KOPT-K1 (cell line): ENCODE data around the gene TSPAN19.
"Not testable (repeated sequence)": the region's sequence is repeated elsewhere in the genome, so short reads cannot be mapped to it uniquely, and the experiment has no call there.

Source experiments
- H3K27ac ChIP-seq: fragments of 200-600 bp; sonication (generic); 2 replicates; pipeline ENCODE4 v1.5.1; 2016; ENCODE audit warnings: antibody characterized with exemption, mild to moderate bottlenecking, low read depth, low read length; ENCODE audit not compliant: poor library complexity, severe bottlenecking
- H3K36me3 ChIP-seq: fragments of 200-600 bp; sonication (generic); 2 replicates; pipeline ENCODE4 v1.5.1; 2017; ENCODE audit warnings: antibody characterized with exemption, mild to moderate bottlenecking, low read length, moderate library complexity; ENCODE audit not compliant: insufficient read depth
- H3K9me3 ChIP-seq: fragments of 200-600 bp; sonication (generic); 2 replicates; pipeline ENCODE4 v1.5.1; 2017; ENCODE audit warnings: antibody characterized with exemption, low read length, mild to moderate bottlenecking; ENCODE audit not compliant: insufficient read depth, poor library complexity, severe bottlenecking

Gene TSPAN19

DNA sequence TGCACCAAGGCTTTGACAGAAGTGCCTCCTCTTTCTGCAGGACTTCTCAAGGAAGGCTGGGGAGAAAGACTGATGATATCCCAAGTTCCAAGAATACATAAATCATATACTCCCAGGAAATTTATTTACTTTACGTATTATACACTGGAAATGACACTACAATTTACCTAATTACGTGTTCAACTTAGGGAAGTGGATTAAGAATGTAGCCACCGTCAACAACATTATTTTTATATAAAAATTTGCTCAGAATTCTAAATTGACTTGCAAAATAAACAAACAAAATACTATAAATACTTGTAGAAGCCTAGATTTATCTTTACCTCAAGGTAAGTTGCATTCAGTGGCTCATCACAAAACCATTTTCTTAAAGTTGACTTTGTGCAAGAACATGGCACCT lies 18.9 kb downstream of the TSPAN19 start:
- no peak overlapping the region for H3K27ac ChIP-seq
- H3K9me3 ChIP-seq: no peaks in the 10 kb centered on the region
- no peaks in the 10 kb centered on the region for H3K36me3 ChIP-seq

DNA sequence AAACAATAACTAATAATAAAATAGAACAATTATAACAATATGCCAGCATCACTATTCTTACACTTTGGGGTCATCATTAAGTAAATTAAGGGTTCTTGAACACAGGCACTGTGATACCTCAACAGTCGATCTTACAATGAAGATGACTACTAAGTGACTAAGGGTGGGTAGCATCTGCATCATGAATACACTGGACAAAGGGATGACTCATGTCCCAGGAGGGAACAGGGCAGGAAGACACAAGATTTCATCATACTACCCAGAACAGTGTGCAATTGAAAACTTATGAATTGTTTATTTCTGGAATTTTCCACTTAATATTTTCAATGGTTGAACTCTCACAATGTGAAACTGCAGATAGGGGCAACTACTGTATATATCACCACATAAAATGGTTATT lies 19.7 kb downstream of the TSPAN19 start:
- Histone ChIP-seq H3K27ac (no peak overlapping the region), H3K36me3 (no peaks in the 10 kb centered on the region), H3K9me3 (no peaks in the 10 kb centered on the region)

DNA sequence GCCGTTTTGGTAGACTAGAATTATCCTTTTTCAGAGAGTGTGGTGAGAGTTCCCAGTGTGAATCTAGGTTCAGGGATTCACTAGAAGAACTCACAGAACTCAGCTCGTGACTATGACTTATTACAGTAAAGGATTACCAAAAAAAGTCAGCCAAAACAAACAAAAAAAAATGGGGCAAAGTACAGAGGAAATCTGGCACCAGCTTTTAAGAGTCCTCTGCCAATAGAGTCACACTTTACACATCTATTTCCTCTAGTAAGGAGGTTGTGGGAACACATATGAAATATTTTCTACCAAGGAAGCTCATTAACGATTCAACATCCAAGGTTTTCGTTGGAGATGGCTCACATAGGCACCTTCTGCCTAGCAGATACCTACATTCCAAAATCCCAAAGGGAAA lies 28.2 kb downstream of the TSPAN19 start:
- H3K27ac ChIP-seq: no peak overlapping the region
- H3K36me3 ChIP-seq: no peaks in the 10 kb centered on the region
- no peaks in the 10 kb centered on the region for H3K9me3 ChIP-seq

DNA sequence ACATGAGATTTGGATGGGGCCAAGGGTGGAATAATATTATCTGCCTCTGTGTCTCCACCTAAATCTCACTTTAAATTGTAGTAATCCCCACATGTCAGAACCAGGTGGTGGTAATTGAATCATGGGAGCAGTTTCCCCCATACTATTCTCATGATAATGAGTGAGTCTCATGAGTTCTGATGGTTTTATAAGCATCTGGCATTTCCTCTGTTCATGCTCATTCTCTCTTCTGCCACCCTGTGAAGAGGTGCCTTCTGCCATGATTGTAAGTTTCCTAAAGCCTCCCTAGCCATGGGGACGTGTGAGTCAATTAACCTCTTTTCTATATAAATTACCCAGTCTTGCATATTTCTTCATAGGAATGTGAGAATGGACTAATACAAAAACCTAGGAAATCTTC lies 29.9 kb downstream of the TSPAN19 start:
- no peaks in the 10 kb centered on the region for H3K9me3 ChIP-seq
- peak overlapping the region; percentile 26 for H3K27ac ChIP-seq
- no peaks in the 10 kb centered on the region for H3K36me3 ChIP-seq

DNA sequence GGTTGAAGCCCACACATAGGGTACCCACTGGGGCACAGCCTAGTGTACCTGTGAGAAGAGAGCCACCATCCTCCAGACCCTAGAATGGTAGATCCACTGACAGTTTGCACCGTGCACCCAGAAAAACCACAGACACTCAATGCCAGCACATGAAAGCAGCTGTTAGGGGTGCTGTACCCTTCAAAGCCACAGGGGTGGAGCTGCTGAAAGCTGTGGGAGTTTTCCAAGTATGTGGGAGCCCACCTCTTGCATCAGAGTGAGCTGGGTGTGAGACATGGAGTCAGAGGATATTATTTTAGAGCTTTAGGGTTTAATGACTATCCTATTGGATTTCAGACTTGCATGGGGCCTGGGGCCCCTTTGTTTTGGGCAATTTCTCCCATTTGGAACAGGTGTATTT lies 30.5 kb downstream of the TSPAN19 start:
- no peaks in the 10 kb centered on the region for H3K9me3 ChIP-seq
- peak overlapping the region; percentile 26 for H3K27ac ChIP-seq
- no peaks in the 10 kb centered on the region for H3K36me3 ChIP-seq

DNA sequence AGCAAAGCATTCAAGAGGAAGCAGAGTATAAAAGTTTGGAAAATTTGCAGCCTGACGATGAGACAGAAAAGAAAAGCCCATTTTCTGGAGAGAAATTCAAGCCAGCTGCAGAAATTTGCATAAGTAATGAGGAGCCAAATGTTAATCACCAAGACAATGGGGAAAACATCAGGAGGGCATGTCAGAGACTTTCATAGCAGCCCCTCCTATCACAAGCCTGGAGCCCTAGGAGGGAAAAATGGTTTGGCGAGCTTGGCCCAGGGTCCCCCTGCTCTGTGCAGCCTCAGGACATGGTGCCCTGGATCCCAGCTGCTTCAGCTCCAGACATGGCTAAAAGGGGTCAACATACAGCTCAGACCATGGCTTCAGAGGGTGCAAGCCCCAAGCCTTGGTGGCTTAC lies 31.0 kb downstream of the TSPAN19 start:
- H3K9me3 ChIP-seq, H3K36me3 ChIP-seq: not testable (repeated sequence)
- H3K27ac ChIP-seq: peak overlapping the region; percentile 26

DNA sequence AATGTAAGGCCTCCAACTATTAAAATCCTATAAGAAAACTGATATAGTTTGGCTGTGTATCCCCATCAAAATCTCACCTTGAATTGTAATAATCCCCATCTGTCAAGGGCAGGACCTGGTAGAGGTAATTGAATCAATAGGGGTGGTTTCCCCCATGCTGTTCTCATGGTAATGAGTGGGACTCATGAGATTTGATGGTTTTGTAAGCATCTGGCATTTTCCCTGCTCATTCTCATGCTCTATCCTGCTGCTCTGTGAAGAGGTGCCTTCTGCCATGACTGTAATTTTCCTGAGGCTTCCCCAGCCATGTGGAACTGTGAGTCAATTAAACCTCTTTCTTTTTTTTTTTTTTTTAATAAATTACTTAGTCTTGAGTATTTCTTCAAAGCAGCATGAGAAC lies 31.9 kb downstream of the TSPAN19 start:
- no peaks in the 10 kb centered on the region for H3K9me3 ChIP-seq
- no peak overlapping the region for H3K27ac ChIP-seq
- H3K36me3 ChIP-seq: no peaks in the 10 kb centered on the region

DNA sequence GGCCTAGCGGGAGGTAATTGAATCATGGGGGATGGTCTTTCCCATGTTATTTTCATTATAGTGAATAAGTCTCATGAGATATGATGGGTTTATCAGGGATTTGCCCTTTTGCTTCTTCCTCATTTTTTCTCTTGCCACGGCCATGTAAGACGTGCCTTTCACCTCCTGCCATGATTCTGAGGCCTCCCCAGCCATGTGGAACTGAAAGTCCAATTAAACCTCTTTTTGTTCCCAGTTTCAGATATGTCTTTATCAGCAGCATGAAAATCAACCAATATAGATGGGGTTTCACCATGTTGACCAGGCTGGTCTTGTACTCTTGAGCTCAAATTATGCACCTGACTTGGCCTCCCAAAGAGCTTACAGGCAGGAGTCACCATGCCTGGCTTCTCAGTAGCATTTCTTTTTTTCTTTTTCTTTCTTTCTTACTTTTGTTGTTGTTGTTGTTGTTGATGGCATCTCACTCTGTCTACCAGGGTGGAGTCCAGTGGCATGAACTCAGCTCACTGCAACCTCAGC lies 33.2 kb downstream of the TSPAN19 start:
- Histone ChIP-seq H3K27ac (no peak overlapping the region), H3K36me3 (no peaks in the 10 kb centered on the region), H3K9me3 (no peaks in the 10 kb centered on the region)

DNA sequence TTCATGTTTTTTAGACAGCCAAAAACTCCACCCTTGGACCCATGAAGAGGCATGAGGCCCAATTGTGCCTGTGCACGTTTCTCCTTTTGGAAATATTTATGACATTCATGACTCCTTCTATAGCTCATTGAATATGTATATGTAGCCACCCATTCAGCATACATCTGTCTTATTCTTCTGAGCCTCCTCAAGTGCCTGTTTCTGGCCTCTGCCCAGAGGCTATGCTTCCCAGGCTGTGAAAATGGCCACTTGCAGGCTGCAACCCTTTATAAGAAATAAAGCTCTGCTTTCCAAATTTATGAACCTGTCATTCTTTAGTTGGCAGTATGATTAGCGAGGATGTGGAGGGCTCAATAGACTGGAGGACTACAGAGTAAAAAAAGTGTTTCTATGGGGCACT lies 35.3 kb downstream of the TSPAN19 start:
- Histone ChIP-seq H3K27ac (no peak overlapping the region), H3K36me3 (no peaks in the 10 kb centered on the region), H3K9me3 (no peaks in the 10 kb centered on the region)

DNA sequence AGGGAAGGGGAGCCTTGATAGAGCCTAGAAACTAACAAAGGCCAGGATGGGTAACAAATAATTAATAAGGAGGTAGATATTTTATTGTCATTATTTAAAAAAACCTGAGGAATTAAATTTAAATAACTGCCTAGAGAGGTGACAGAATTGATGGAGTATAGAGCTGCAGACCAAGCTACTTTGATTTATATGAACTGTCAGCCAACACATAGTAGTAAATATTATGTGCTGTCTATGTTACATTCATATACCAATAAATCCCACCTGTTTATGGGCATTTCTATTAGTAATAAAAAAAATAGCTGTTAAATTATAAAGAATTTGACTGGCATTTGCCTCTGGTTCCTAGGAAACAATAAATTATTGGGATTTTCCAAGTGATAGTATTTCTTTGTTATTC lies 37.7 kb downstream of the TSPAN19 start:
- Histone ChIP-seq H3K27ac (no peak overlapping the region), H3K9me3 (no peaks in the 10 kb centered on the region), H3K36me3 (no peaks in the 10 kb centered on the region)

DNA sequence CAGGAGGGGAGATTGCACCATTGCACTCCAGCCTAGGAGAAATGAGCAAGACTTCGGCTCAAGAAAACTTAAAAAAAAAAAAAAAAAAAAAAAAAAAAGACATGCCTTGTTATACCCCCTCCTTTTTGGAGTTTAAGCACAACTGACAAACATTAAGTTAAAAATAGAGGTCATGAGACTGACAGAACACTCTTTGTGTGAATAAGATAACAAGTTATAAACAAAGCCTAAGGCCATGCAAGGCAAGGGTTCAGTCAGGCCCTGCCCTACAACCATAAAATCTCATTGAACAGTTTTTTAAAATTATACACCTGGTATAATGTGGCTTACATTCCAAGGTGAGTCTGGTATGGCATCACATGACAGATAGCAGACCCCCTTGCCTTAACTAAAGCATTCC lies 39.3 kb downstream of the TSPAN19 start:
- H3K27ac ChIP-seq: no peak overlapping the region
- no peaks in the 10 kb centered on the region for H3K36me3 ChIP-seq
- no peaks in the 10 kb centered on the region for H3K9me3 ChIP-seq

DNA sequence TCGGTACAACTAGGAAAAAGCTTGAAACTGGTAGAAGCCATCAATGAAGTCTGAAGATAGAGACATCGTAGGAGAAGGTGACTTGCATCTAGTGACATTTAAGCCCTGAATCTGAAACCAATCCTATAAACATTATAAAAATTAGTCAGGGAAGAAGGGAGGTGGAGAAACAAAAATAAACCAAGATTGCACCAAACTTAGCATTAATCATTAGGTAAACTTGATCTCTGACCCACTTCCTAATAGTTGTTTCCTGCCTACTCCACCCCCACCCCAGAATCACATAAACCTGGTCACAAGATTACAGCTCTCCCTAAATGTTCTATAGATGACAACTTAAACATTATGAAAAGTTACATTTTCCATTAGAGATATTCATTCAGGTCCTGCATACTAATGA lies 40.4 kb downstream of the TSPAN19 start:
- no peaks in the 10 kb centered on the region for H3K36me3 ChIP-seq
- H3K9me3 ChIP-seq: no peaks in the 10 kb centered on the region
- H3K27ac ChIP-seq: no peak overlapping the region

DNA sequence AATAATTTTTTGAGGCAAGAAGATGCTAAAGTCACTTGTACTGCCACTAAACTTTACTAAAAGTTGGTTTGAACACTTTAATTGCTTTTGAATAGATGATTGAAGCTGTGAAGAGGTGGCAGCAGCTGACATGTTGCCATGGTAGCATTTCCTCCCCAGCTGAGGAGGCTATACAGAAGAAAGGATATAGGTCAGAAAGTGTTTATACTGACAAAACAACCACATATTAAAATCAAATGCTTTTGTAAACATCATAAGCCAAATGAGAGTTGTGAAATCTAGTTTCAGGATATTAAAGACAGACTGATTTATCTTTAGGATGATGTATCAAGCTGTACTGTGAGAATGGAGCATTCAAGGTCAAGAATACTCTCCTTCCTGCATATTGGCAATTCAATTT lies 41.7 kb downstream of the TSPAN19 start:
- H3K27ac ChIP-seq: no peak overlapping the region
- no peaks in the 10 kb centered on the region for H3K36me3 ChIP-seq
- H3K9me3 ChIP-seq: no peaks in the 10 kb centered on the region

DNA sequence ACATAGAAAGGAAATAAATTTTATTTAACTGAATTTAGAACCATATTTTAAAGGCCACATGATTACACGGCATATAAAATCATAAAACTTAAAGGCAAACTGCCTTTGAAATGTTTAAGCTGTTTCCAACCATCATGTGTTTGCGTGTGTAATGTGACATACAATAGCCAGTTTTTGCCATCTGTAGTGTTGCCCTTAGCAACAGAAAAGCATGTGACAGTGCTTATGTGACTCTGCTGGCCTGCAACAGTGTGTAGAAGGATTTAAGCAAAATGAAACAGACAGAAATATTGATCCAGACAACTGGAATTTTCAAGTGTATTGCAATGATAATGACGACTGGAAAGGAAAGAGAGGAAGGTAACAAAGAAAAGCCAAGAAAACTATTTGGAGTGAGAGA lies 49.5 kb downstream of the TSPAN19 start:
- Histone ChIP-seq H3K36me3 (no peaks in the 10 kb centered on the region), H3K9me3 (no peaks in the 10 kb centered on the region), H3K27ac (no peak overlapping the region)

DNA sequence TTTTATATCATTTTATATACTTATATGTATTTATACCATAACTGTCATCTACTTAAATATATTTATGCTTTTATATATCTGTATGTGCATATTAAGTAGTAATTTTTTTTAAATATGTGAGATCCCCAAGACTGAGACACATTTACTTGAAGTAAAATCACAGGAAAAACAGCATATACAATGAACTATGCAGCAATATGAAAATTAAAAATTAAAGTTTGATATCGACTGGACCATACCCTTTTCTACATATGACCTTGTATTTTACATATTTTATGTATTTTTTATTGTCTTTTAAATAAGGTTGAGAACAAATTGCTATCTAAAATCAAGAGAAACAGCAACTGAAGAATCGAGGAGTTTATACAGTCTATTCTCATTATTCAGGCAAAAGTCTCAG lies 50.0 kb downstream of the TSPAN19 start:
- no peaks in the 10 kb centered on the region for H3K9me3 ChIP-seq
- H3K27ac ChIP-seq: no peak overlapping the region

DNA sequence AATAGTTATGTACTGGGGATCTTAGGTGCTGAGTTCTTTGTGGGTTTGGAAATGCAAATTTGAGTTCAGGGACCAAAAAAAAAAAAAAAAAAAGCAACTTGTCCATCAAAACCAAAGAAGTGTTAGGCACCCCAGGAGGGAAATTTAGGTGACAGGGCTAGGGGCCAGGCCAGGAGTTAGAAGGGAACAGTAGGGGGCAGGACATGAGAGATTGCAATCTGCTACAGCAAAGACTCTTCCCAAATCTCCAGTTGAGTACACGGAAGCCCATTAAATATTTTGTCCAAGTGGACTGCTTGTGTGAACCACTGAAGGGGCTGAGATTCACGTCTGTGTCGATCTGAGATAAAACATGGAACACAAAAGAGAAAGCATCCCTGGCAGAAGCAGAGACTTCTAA lies 52.8 kb downstream of the TSPAN19 start:
- no peaks in the 10 kb centered on the region for H3K36me3 ChIP-seq
- no peaks in the 10 kb centered on the region for H3K9me3 ChIP-seq
- no peak overlapping the region for H3K27ac ChIP-seq

More for the DNA sequence above, 50.0 kb downstream of the TSPAN19 start:
- H3K36me3 ChIP-seq: no peaks in the 10 kb centered on the region

DNA sequence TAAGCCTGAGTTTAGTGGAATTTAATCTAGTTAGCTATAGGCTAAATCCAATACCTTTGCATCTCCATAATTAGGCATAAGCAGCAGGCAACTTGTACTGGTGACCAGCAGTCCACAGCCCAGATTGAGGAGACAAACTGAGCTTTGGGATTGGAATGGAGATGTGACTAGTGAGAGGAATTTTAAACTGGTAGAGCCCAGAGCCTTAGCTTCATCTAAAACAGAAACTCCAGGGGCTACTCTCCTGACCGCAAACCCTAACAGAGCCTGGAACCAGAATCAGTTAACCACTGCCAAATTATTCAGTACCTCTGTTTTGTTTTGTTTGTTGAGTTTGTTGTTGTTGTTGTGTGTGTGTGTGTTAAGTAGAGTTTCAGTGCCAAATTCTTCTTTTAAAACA lies 53.2 kb downstream of the TSPAN19 start:
- Histone ChIP-seq H3K9me3 (no peaks in the 10 kb centered on the region), H3K27ac (no peak overlapping the region)

More for the DNA sequence above, 53.2 kb downstream of the TSPAN19 start:
- no peaks in the 10 kb centered on the region for H3K36me3 ChIP-seq
